NCI-H524 treated with DMSO at 0.1 percent for 48 hours (cell line): ENCODE measurements around the gene PHETA2.
"Not testable (repeated sequence)": the region's sequence is repeated elsewhere in the genome, so short reads cannot be mapped to it uniquely, and the experiment has no call there.

Source experiments
- DNase-seq: peaks from one replicate; lab custom pipeline; 2025; lab: John Stamatoyannopoulos, UW

The PHETA2 gene

GRCh38 chr22:42069801-42070516 is 4.1 kb upstream of the PHETA2 start:
- no peak for DNase-seq

- peak; percentile 71 for DNase-seq
Measured at GRCh38 chr22:42070517-42071422, 3.3 kb upstream of the PHETA2 start, which contains the start of gene NAGA. NAGA (minus strand) TSS chr22:42070812; CDS start chr22:42070297, 515 bp downstream.

- DNase-seq: not testable (repeated sequence)
Measured at GRCh38 chr22:42071508-42071907, 2.5 kb upstream of the PHETA2 start.

GRCh38 chr22:42072606-42073330 is 1.3 kb upstream of the PHETA2 start:
- DNase-seq: no peak

GRCh38 chr22:42073621-42074041 is 417 bp upstream of the PHETA2 start:
- no peak for DNase-seq

GRCh38 chr22:42074846-42075676 is 1.0 kb downstream of the PHETA2 start:
- DNase-seq: no peak

- no peak for DNase-seq
Measured at GRCh38 chr22:42076764-42077485, 2.9 kb downstream of the PHETA2 start.

GRCh38 chr22:42077486-42078125 is 3.6 kb downstream of the PHETA2 start:
- DNase-seq: no peak

GRCh38 chr22:42078469-42079318 is 4.6 kb downstream of the PHETA2 start:
- DNase-seq: no peak

- peak; percentile 90 for DNase-seq
Measured at GRCh38 chr22:42079319-42080251, 5.5 kb downstream of the PHETA2 start, which contains the start of gene SMDT1. SMDT1 (plus strand) TSS chr22:42079700; CDS start chr22:42079769, 69 bp downstream.

- no peak for DNase-seq
Measured at GRCh38 chr22:42080287-42080686, 6.2 kb downstream of the PHETA2 start.

- no peak for DNase-seq
Measured at GRCh38 chr22:42083119-42083518, 9.1 kb downstream of the PHETA2 start.

GRCh38 chr22:42084874-42085273 is 10.8 kb downstream of the PHETA2 start:
- DNase-seq: no peak

GRCh38 chr22:42086051-42086450 is 12.0 kb downstream of the PHETA2 start:
- DNase-seq: no peak

GRCh38 chr22:42090596-42091454 is 16.8 kb downstream of the PHETA2 start, which contains the start of gene NDUFA6:
NDUFA6 (minus strand) TSS chr22:42090772; CDS start chr22:42090744, 28 bp downstream.
- peak; percentile 97 for DNase-seq

- DNase-seq: no peak
Measured at GRCh38 chr22:42091455-42091782, 17.4 kb downstream of the PHETA2 start.

- no peak for DNase-seq
Measured at GRCh38 chr22:42101199-42101598, 27.2 kb downstream of the PHETA2 start.
